BE2C (cell line): ENCODE results near the gene CST4.

Experiments used
- DNase-seq: peaks from one replicate; pipeline ENCODE4 v3.0.0-alpha.2; 2020
- H3K27me3 ChIP-seq: fragments of 250-450 bp; sonication (Bioruptor Pico); 2 replicates; pipeline ENCODE4 v1.5.1; 2020; ENCODE audit warnings: mild to moderate bottlenecking
- H3K36me3 ChIP-seq: fragments of 250-450 bp; sonication (Bioruptor Pico); 2 replicates; pipeline ENCODE4 v1.5.1; 2020; ENCODE audit warnings: mild to moderate bottlenecking
- H3K4me1 ChIP-seq: fragments of 250-450 bp; sonication (Bioruptor Pico); 2 replicates; pipeline ENCODE4 v1.5.1; 2020
- H3K4me3 ChIP-seq: 2 replicates; pipeline ENCODE4 v1.5.1; 2011; ENCODE audit warnings: low read depth, low read length
- H3K9me3 ChIP-seq: fragments of 250-450 bp; sonication (Bioruptor Pico); 2 replicates; pipeline ENCODE4 v1.5.1; 2020
- CTCF ChIP-seq: IDR thresholded peaks from 2 replicates; pipeline ENCODE4 v1.5.1; 2012; ENCODE audit warnings: mild to moderate bottlenecking, low read depth, low read length

CST4 gene

DNA sequence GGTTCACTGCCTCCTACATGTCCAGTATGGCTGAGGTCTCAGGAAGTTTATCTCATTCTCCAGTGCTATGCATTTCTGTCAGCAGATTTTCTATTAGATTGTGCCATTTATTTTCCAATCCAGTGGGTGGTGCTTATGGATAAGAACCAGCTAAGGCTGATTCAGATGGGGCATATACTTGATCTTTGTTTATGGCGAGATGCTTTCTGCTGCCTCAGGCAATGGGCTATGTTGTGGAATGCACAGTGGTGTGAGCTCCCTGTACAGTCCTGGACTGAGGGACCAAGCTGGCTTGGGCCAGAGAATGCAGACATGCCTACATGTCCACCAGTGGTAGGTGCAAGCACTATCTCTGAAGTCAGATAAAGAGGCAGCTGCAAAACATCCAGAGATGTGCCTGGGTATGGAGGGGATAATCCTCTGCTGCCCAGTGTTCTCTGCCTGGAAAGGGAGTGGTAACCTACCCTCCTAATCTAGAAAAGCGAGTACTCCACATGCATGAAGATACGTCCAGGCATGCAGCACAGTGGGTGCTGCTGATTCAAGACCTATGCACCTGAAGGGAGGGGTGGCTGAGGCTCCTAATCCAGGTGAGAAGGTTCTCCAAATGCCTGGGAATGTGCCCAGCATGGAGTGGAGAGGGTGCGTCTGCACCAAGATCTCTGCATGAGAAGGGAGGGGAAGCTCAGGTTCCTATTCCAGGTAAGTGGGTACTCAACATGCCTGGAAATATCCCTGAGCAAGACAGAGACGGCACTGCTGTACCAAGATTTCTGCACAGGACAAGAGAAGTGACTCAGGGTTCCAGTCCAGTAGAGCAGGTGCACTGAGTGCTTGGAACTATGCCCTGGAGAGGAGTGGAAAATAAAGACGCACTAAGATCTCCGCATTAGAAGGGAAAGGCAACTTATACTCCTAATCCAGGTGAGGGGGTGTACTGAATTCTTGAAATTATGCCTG lies 9.4 kb downstream of the CST4 start:
- H3K9me3 ChIP-seq: no peaks in the 10 kb centered on the region
- no peak overlapping the region for H3K4me3 ChIP-seq
- H3K27me3 ChIP-seq: no peaks in the 10 kb centered on the region
- no peak for TF ChIP-seq CTCF
- H3K4me1 ChIP-seq: no peaks in the 10 kb centered on the region
- DNase-seq: no peak
- no peaks in the 10 kb centered on the region for H3K36me3 ChIP-seq

DNA sequence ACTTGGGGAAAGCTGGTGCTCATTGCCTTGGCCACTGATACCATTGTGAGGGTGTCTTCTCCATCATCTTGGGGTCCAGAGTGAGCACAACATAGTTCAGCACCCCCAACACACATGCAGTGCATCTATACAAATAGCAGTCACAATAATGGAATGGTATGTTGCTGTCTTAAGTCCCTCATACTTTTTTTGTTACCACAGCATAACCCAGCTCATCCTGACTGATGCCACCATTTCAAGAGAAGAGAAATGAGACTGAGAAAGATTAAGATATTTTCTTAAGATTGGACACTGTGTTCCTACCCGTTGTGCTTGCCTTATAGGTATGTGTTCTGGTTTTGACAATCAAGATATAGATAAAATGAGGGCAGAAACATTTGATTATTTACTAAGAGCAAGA lies 15.6 kb downstream of the CST4 start:
- no peaks in the 10 kb centered on the region for H3K4me1 ChIP-seq
- no peaks in the 10 kb centered on the region for H3K36me3 ChIP-seq
- no peak for DNase-seq
- no peak overlapping the region for H3K4me3 ChIP-seq
- no peaks in the 10 kb centered on the region for H3K27me3 ChIP-seq
- TF ChIP-seq CTCF: no peak
- no peaks in the 10 kb centered on the region for H3K9me3 ChIP-seq

GRCh38 chr20:23672158-23672557 lies 16.7 kb downstream of the CST4 start:
- H3K4me3 ChIP-seq: no peak overlapping the region
- no peaks in the 10 kb centered on the region for H3K27me3 ChIP-seq
- H3K36me3 ChIP-seq: no peaks in the 10 kb centered on the region
- no peak for TF ChIP-seq CTCF
- H3K4me1 ChIP-seq: no peaks in the 10 kb centered on the region
- no peak for DNase-seq
- no peaks in the 10 kb centered on the region for H3K9me3 ChIP-seq

DNA sequence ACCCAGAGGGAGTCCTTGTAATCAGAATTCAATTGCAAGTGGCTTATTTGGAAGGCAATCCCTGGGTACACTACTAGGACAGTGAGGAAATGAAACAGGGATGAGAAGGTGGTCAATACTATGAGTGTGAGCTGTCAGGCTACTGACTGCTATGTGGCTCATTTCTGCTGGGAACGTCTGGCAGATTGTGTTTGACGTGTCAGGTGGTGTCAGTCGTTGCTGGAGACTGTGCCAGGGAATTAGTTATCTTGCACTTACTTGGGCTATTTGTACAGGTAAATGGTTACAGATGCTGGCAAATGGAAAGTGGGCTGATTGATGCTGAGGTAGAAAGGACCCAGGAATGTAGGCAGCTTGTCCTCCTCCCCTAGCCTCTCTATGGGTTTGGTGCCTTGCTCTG lies 17.4 kb downstream of the CST4 start:
- H3K4me3 ChIP-seq: no peak overlapping the region
- no peaks in the 10 kb centered on the region for H3K9me3 ChIP-seq
- no peaks in the 10 kb centered on the region for H3K4me1 ChIP-seq
- no peaks in the 10 kb centered on the region for H3K27me3 ChIP-seq
- DNase-seq: no peak
- H3K36me3 ChIP-seq: no peaks in the 10 kb centered on the region
- no peak for TF ChIP-seq CTCF

DNA sequence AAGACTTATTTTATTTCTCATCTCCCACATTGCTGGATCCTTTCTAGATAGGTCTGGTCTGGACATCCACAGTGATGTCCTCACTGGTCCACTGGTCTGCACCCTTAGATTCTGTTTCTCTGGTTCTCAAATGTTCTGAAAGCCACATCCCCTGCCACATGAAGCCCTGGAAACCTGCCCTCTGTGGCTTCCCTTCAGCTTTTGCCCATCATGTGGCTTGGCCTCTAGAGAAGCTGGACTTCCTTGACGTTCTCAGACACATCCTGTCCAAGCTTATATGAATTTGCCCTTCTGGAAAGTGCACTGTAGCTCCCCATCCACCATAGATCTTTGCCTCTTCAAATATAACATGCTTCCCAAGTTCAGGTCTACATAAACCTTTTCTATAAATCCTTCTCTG lies 18.5 kb downstream of the CST4 start:
- no peaks in the 10 kb centered on the region for H3K9me3 ChIP-seq
- no peak for TF ChIP-seq CTCF
- no peak overlapping the region for H3K4me3 ChIP-seq
- H3K4me1 ChIP-seq: no peaks in the 10 kb centered on the region
- DNase-seq: no peak
- no peaks in the 10 kb centered on the region for H3K36me3 ChIP-seq
- no peaks in the 10 kb centered on the region for H3K27me3 ChIP-seq

- no peak for TF ChIP-seq CTCF
- Histone ChIP-seq H3K27me3 (no peaks in the 10 kb centered on the region), H3K4me1 (no peaks in the 10 kb centered on the region), H3K4me3 (no peak overlapping the region), H3K36me3 (no peaks in the 10 kb centered on the region), H3K9me3 (no peaks in the 10 kb centered on the region)
- DNase-seq: no peak
Measured at GRCh38 chr20:23669866-23670265, 19.0 kb downstream of the CST4 start.
